HG03571 (cell line): ENCODE results near the gene DOC2A.
"Not testable (repeated sequence)": the region's sequence is repeated elsewhere in the genome, so short reads cannot be mapped to it uniquely, and the experiment has no call there.

Experiments used
- ATAC-seq: cut with Tn5 transposase; IDR thresholded peaks from one replicate; pipeline ENCODE4 v1.9.1; 2021; ENCODE audit not compliant: unreplicated experiment

The DOC2A gene

DNA sequence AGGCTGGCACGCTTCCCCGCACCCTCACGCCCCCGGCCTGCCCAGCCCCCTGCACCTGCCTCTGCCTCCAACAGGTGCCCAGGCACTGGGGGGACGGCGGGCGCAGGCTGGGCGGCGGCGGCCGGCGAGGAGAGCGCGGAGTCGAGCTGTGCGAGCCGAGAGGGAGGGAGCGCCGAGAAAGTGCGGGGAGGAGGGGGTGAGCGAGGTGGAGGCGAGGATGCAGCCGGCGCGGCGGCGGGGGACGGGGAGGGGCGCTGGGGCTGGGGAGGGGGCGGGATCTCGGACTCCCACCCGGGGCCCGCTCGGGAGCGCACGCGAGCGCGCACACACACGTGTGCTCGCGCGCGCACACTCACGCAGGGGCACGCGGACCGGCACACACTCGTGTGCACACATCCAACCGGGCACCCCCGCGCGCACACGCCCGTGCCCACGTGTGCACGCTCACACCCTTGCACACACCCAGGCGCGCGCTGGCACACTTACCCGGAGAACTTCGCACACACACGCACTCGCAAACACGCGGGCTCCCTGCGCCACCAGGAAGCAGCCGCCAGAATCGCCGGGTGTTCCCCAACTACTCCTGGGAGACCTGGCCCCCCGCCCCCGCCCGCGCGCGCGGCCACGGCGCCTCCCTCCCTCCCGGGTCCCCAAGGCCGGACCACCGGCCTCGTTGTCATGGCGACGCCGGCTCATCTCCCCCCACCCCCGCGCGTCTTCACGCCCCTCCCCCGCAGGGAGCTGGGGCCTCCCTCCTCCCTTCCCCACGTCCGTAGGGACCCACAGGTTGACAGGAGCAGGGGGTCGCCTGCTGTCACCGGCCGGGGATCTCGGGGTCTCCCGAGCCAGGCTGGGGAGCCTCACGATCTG is at the start of gene DOC2A:
TSS of gene DOC2A (minus strand) at position 184 of the 870 bp plus-strand sequence. CDS start 805 bp downstream, outside the sequence.
- ATAC-seq: no peak

DNA sequence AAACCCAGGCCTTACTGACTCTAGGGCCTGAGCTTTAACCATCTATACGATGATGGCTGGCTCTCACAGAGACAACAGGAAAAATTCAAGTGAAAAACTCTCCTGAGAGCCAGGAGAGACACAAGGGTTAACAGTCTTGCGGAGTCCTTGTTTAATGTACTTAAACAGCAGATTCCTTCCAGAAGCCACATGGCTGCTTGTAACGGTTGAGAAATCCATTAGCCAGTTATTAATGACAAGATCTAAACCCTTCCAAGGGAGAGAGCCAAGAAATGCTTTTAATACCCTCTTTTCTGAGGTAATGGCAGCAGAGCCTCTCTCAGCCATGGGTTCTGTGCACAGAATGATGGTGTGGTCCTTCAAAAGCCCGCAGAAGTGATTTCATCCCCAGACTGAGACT is 49.5 kb upstream of the DOC2A start:
- ATAC-seq: no peak

DNA sequence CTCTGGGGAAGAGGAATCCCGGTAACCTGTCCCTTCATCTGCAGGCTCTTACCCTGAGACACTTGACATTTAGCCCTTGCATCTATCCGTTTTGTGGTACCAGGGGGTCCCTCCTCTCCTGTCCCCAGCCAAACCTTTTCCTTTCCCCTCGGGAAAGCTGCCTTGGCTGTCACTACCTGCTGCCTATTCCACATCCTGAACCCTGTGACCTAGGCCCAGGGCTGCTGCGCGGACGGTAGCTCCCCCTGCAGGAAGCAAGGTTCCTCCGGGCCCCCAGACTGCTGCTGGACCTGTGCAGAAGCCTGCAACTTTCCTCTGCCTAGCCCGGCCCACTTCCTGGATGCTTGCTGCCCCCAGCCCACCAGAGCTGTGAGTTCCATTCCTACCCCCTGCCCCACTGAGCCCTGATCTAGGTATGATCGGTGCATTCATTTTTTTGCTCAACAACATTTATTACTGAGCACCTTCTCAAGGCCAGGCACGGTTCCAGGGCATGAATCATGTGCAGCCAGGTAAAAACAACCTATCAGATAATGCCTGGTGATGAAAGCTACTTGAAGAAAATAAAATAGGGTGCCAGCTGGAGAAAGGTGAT is 44.2 kb upstream of the DOC2A start:
- ATAC-seq: no peak

DNA sequence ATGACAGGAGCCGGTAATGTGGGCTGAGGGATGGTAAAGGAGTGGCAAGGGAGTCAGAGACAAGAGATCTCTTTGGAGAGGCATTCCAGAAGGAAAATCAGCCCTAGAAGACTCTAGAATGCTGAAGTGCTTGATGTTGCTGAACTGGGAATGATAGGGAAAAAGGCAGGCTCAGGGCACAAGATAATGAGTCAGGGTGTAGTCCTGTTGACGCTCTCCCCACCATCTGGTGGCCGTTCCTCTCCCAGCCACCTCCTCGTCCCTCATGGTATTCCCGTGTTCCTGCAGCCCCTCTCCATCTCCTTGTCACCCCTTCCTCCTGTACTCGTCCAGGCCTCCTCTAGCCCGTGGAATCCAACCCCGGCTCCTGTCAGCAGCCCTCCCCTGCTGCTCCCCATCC is 43.6 kb upstream of the DOC2A start:
- ATAC-seq: no peak

DNA sequence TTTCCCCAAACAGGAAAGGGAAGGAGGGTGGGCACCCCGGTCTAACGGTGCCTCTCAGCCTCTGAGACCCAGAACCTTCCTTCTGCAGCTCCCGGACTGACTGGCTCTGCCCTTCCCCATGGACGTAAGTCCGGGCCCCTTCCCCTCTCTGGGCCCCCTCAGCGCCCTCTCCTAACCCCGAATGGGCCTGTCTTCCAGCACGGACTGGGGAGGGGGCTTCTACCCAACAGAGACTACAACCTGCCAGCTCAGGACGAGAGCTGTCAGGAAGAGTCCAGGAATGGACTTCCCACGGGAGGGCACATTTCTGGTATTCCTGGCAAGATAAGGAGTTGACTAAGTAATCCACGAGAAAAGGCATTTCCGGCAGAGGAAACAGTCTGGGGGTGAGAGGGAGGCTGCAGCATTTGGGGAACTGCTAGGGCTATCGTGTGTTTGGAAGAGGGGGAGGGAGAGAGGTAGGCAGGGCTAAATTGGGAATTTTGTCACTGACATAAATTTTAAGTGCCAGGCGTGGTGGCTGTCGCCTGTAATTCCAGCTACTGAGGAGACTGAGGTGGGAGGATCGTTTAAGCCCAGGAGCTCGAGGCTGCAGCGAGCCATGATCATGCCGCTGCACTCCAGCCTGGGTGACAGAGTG is 42.7 kb upstream of the DOC2A start:
- peak; percentile 9 for ATAC-seq

DNA sequence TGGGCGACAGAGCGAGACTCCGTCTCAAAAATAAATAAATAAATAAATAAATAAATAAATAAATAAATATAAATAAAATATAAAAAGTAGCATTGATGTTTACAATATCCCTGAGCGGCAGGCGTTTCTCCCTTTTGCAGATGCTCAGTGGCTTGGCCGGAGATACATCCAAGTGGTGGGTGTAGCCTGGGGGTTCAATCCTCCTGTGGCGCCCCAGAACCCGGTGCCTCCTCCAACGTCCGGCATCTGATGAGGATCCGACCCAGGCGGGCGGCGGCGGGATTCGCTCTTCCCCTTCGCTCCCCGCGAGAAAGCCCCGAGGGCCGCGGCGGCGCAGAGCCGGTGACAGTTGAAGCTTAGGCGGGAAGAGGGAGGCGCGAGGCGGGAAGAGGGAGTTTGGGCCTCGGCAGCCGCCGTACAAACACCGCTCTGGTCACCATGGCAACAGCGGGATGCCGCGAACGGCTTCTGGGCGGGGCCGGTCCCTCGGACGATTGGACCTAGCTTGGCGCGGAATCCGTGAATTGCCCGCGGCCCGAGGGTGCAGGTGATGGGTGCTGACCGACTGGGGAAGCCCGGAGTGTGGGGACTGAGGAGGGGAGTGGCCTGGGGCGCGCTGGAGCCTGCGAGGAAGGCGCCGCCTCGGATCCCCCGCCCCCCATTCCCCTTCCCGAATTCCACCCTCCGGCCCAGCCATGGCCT is 42.0 kb upstream of the DOC2A start:
- peak; percentile 56 for ATAC-seq

DNA sequence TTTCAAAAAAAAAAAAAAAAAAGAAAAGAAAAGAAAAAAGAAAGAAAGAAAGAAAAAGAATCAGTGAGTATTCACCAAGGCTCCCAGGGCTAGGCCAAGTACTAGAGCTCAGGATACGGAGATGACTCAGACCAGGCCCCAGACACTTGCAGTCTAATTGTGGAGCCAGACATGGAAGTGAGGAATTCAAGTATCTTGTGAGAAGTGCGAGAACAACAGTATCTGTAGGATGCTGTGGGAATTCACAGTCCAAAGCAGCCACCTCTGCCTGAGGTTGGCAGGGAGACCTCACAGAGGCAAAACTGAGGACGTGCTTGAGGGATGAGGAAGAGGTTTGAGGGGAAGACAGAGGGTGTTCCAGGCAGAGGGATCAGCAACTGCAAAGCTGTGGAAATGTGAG is 40.7 kb upstream of the DOC2A start:
- ATAC-seq: no peak

DNA sequence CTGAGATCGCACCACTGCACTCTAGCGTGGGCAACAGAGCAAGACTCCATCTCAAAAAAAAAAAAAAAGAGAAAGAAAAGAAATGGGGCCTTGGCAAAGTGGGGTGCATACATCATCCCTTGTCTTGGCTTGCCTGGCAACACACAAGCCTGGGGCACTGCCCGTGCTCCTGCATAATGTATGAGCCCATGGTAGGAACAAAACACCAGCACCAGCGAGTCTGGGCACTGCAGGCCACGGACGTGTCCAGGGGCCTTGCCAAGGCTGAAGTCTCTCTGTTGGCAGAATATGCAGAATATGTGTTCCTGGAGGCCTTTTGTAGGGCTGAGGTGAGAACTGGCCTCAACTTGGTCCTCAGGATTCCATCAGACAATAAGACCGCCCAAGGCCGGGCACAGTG is 39.0 kb upstream of the DOC2A start:
- ATAC-seq: no peak

DNA sequence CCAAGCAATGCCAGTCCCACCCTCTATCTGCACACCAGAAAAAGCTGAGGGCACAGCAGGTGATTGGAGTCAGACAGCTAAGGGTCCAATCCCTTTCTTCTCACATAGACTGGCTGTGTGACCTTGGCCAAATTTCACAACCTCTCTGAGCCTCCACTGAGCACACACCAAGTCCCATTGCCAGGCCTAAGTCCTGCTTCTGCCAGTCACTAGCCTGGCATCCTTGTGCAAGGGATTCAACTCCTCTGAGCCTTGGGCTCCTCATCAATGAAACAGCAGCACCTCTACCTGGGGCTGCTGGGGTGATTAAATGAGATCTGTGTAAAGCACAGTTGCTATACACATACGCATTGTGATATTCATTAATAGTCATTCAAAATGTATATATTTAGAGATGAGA is 35.8 kb upstream of the DOC2A start:
- ATAC-seq: no peak

DNA sequence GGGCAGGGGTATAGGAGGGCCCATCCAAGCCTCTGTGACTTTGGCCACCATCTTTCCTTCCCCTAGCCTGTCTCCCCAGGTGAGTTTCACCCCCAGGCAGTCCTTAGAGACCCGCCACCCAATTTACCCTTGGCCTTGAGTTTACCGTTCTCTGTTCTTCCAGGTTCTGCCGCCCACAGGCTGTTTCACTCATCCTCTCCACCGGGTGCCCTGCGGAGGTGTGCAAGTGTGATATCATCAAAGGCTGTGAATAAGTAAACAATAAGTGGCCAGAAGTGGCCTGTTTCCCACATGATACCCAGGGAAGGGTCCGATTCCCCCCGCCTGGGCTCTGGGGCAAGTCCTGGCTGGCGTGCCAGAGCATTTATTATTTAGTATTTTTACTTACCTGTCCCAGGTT is 35.4 kb upstream of the DOC2A start:
- ATAC-seq: no peak

DNA sequence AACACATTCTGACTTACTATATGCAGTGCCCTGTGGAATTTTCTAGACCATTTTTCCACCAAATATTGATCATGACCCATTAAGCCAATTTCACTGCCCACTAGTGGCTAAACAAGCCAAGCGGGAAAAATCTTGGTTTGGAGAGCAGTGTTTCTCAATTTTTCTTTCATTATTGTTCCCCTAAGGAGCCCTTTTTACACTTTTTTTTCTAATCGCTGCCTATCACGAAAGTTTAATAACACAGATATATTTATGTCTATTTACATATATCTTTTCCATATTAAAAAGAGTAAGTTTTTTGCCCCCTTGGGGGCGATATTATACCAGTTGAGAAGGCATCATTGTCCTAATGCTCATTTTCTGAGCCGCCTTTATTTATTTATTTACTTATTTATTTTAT is 31.0 kb upstream of the DOC2A start:
- ATAC-seq: no peak

DNA sequence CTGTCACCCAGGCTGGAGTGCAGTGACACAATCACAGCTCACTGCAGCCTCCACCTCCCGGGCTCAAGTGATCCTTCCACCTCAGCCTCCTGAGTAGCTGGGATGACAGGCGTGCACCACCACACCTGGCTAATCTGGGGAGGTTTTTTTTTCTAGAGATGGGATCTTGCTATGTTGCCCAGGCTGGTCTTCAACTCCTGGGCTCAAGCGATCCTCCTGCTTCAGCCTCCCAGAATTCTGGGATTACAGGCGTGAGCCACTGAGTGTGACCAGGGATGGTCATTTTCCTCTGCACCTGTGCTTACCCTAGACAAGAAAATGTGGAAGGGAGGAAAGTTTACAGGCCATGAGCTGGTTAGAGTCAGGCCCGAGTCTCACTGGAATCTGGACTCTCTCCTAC is 29.9 kb upstream of the DOC2A start:
- not testable (repeated sequence) for ATAC-seq

DNA sequence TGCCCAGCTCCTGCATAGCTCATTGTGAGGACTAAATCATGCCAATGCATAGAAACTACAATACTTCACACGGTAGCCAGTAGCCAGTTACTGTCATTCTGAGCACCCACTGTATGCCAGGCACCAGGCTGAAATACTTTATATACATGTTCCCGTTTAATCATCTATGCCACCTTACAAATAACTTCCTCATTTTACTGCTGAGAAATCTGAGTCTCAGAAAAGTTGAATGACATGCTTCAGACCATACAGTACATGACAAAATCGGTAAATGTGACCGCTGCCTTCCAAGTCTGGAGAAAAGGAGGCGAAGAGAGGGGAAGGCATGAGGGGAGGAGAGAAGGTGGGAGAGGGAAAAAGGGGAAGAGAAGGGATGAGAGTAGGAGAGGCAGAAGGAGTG is 29.4 kb upstream of the DOC2A start:
- ATAC-seq: no peak

DNA sequence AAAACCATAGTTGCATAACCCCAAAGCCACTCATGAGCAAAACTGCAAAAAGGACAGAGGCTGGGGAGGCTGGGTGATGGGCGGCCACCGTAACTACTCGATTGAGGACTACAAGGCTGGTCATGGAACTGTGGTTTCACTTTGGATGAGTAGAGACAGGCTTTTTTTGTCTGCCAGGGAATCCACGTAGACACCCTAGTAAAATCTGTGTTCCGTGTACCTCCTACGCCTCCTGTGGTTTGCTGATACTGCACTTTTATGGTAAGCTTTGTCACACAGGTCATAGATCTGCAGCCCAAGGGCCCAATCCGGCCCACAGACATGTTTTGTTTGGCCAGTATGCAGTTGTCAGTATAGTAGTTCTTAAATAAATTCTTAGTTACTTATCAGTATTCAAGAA is 22.4 kb upstream of the DOC2A start:
- no peak for ATAC-seq

DNA sequence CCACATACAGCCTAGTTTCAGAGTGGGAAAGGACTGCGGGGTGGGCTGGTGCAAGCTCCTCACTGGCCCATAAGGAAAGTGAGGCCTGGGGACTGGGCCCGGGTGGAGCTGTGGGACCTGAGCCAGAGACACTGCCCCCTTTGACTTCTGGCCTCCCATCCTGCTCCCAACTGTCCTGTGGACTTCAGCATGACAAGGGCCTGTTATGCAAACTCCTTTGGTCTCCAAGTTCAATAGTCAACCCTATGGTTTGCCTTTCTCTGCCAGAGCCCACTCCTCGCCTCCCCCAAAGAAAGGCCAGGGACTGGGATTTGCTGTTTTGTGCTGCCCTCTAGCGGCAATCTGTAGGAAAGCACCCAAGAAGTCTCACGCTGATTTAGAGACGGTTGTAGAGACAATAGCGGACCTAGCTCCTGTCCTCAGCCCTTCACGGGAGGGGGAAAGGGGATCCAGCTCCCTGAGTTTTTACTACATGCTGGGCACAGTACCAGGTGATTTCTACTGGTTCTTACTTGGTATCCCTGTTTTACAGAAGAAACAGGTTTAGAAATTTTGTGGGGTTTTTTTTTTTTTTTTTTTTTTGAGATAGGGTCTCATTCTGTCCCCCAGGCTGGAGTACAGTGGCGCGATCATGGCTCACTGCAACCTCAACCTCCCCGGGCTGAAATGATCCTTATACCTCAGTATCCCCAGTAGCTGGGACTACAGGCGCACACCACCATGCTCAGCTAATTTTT is 21.4 kb upstream of the DOC2A start:
- no peak for ATAC-seq

DNA sequence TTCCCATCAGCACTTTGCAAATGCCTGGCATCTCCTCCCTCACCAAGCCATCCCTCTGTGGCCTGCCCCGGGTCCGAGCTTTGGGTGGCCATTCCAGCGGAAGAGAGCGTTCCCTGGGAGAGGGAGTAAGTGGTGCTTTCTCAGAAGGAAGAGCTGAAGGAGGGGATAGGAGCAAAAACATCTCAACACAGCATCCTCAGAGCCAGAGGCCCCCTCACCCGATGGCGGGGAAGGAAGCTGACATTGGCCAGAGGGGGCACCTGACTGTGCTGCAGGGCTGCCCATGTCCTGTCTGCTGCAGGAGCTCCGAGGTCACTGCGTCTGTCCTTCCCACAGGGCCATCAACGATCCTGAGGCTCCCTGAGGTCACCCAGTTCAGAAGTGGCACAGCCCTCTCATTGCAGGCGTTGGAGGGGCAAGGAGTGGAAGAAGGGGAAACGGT is 20.7 kb upstream of the DOC2A start:
- ATAC-seq: no peak

DNA sequence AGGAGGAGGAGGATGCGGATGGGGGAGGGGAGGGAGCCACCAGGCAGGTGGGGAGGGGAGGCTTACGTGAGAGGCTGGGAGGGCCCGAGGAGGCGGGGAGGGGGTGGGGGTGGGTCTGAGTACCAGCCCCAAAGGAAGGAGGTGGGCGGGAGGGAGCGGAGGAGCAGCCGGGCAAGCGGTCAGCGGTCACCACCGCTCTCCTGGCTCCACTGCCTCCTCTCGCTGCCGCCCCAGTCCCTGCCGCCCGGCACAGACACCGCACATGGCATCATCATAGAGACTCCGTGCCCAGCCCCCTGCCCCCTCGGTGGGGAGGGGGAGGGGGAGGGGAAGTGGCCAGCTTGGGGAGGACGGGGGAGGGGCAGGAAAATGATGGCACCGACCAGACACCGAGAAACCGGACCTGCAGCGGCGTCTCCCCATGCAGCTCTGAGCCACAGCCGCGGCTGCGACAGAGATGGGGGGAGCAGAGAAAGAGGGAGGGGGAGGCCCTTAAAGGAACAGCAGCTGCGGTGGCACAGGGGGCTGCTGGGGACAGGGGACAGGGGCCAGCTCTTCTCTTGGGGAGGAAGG is 20.1 kb upstream of the DOC2A start, which contains the start of gene TLCD3B:
TSS of gene TLCD3B (minus strand) at position 431 of the 573 bp plus-strand sequence. CDS start 744 bp downstream, outside the sequence.
- ATAC-seq: no peak

DNA sequence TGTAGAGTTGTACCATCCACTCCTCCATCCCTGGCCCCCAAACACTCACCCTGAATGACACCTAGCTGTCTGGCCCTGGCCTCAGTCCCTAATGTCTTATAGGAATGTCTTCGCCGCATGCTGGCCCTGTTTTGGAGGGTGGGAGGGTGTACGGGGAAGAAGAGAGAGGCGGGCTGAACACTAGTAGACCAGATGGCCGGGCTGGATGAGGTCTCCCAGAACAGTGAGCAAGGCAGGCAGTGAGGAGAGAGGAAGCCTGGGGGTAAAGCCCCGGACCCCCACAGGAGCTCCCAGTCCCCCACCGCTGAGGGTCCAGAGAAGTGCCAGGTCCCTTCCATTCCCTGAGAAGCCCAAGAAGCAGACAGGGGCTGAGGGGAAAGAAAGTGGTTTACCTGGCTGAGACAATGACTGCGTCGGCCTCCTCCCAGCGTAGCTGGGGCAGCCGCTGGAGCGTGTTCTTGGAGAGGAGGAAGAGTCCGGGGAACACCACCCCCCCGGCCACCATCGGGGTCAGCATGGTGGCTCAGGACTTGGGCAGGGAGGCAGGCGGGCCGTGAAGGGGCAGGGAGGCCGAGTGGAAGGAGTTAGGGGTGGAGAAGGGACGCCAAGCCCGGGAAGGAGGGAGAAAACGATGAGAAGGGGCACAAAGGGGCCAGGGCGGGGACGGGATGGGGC is 19.3 kb upstream of the DOC2A start:
- no peak for ATAC-seq

DNA sequence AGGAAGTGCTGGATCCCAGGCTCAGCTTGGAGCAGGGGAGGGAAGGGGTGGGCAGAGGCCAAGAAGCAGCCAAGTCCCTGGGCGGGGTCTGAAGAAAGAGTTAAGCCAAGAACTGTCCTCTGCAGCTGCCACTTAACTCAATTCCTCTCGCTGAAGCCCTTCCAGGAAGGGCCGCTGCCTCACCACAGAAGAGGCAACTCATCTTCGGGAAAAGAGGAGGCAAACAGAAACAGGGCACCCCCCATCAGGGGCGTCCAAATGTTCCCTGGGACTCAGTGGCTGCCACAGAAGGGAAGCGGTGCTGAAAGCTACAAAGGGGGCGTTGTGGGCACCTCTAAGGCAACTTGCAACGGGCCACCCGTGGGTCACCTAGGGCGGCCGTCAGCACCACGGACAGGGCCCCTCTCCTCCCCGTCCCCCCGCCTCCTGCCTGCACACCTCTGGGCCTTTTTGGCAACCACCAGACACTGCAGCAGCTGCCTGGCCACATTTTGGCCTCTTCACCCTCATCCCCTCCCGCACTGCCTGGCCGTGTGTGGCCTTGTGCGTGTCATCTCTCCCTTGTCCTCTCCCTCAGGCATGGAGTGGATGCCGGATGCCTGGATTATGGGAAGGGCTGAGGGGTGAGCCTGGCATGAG is 17.7 kb upstream of the DOC2A start:
- no peak for ATAC-seq
